HepG2 (cell line): ENCODE results near the gene FAM217B. TPM values are rescaled to one million over a fixed set of nuclear protein-coding genes. Genes with fewer than 3 reads are reported as not detected.

Source experiments
- AKAP8 ChIP-seq: sonication (generic); formaldehyde crosslinking; IDR thresholded peaks from 2 replicates; pipeline ENCODE4 v1.5.1; 2020; ENCODE audit warnings: mild to moderate bottlenecking, missing genetic modification reagents
- ARNT2 ChIP-seq: sonication (generic); formaldehyde crosslinking; IDR thresholded peaks from 2 replicates; pipeline ENCODE4 v1.8.0; 2022; ENCODE audit warnings: mild to moderate bottlenecking, low read depth, missing genetic modification reagents, moderate library complexity
- CBX2 ChIP-seq, 2 experiments: fragments of 200-600 bp in 1 of 2; sonication (generic); formaldehyde crosslinking in 1 of 2; IDR thresholded peaks; 2 replicates each; pipeline versions ENCODE4 v1.7.0 to v1.8.1; 2018 to 2022; ENCODE audit warnings: low read depth in 2 of 2, low read length in 1 of 2, mild to moderate bottlenecking in 1 of 2, missing genetic modification reagents in 1 of 2
- DPF2 ChIP-seq: sonication (generic); formaldehyde crosslinking; IDR thresholded peaks from 2 replicates; pipeline ENCODE4 v1.4.0; 2020; ENCODE audit warnings: mild to moderate bottlenecking, low read depth, missing genetic modification reagents, borderline replicate concordance
- FOXK2 ChIP-seq: fragments of 450-650 bp; IDR thresholded peaks from 2 replicates; pipeline ENCODE4 v1.6.1; 2016
- GMEB2 ChIP-seq: IDR thresholded peaks from 2 replicates; pipeline ENCODE4 v1.6.1; 2016; ENCODE audit warnings: missing biosample characterization, missing genetic modification reagents, low read depth
- HNF4A ChIP-seq: sonication (generic); formaldehyde crosslinking; IDR thresholded peaks from 2 replicates; pipeline ENCODE4 v1.4.0; 2020; ENCODE audit warnings: missing genetic modification reagents
- IRF2 ChIP-seq: IDR thresholded peaks from 2 replicates; pipeline ENCODE4 v1.6.1; 2018; ENCODE audit warnings: missing genetic modification reagents, missing compliant biosample characterization
- KLF13 ChIP-seq: sonication (generic); formaldehyde crosslinking; IDR thresholded peaks from 2 replicates; pipeline ENCODE4 v1.4.0; 2020; ENCODE audit warnings: mild to moderate bottlenecking, missing genetic modification reagents
- MEF2D ChIP-seq: sonication (generic); formaldehyde crosslinking; IDR thresholded peaks from 2 replicates; pipeline ENCODE4 v1.5.1; 2020; ENCODE audit warnings: mild to moderate bottlenecking, missing genetic modification reagents
- MEIS1 ChIP-seq: sonication (generic); formaldehyde crosslinking; IDR thresholded peaks from 2 replicates; pipeline ENCODE4 v1.9.0; 2021; ENCODE audit warnings: mild to moderate bottlenecking, missing genetic modification reagents, moderate library complexity, borderline replicate concordance
- MLX ChIP-seq: IDR thresholded peaks from 2 replicates; pipeline ENCODE4 v1.6.1; 2016
- MTERF4 ChIP-seq: sonication (generic); formaldehyde crosslinking; IDR thresholded peaks from 2 replicates; pipeline ENCODE4 v1.8.0; 2023; ENCODE audit warnings: mild to moderate bottlenecking, missing genetic modification reagents
- MXD3 ChIP-seq: IDR thresholded peaks from 2 replicates; pipeline ENCODE4 v1.6.1; 2016; ENCODE audit warnings: mild to moderate bottlenecking, missing biosample characterization, missing genetic modification reagents
- NKX3-1 ChIP-seq: sonication (generic); formaldehyde crosslinking; IDR thresholded peaks from 2 replicates; pipeline ENCODE4 v1.5.0; 2020; ENCODE audit warnings: missing genetic modification reagents
- PITX1 ChIP-seq: sonication (generic); formaldehyde crosslinking; IDR thresholded peaks from 2 replicates; pipeline ENCODE4 v1.5.1; 2020; ENCODE audit warnings: mild to moderate bottlenecking, missing genetic modification reagents
- POLR2AphosphoS5 ChIP-seq: IDR thresholded peaks from 2 replicates; pipeline ENCODE4 v1.6.1; 2012; ENCODE audit warnings: low read depth, low read length
- RBFOX2 ChIP-seq: fragments of 200-400 bp; formaldehyde crosslinking; IDR thresholded peaks from 2 replicates; pipeline ENCODE4 v1.6.1; 2017; ENCODE audit warnings: low read depth, mild to moderate bottlenecking, low read length
- U2AF2 ChIP-seq: fragments of 200-400 bp; formaldehyde crosslinking; IDR thresholded peaks from 2 replicates; pipeline ENCODE4 v1.6.1; 2017; ENCODE audit warnings: low read depth, mild to moderate bottlenecking, low read length
- ZFP62 ChIP-seq: sonication (generic); formaldehyde crosslinking; IDR thresholded peaks from 2 replicates; pipeline ENCODE4 v1.4.0; 2020; ENCODE audit warnings: missing genetic modification reagents
- ZNF253 ChIP-seq: sonication (generic); formaldehyde crosslinking; IDR thresholded peaks from 2 replicates; pipeline ENCODE4 v1.8.0; 2022; ENCODE audit warnings: mild to moderate bottlenecking, missing genetic modification reagents, borderline replicate concordance
- ZNF292 ChIP-seq: sonication (generic); formaldehyde crosslinking; IDR thresholded peaks from 2 replicates; pipeline ENCODE4 v1.8.1; 2022; ENCODE audit warnings: mild to moderate bottlenecking, low read depth, missing genetic modification reagents, borderline replicate concordance
- ZNF44 ChIP-seq: sonication (generic); formaldehyde crosslinking; IDR thresholded peaks from 2 replicates; pipeline ENCODE4 v1.5.1; 2020; ENCODE audit warnings: mild to moderate bottlenecking, missing genetic modification reagents
- ZNF737 ChIP-seq: sonication (generic); formaldehyde crosslinking; IDR thresholded peaks from 2 replicates; pipeline ENCODE4 v1.5.0; 2020; ENCODE audit warnings: missing genetic modification reagents, mild to moderate bottlenecking, borderline replicate concordance
- ZNF766 ChIP-seq: sonication (generic); formaldehyde crosslinking; IDR thresholded peaks from 2 replicates; pipeline ENCODE4 v1.5.0; 2020; ENCODE audit warnings: missing genetic modification reagents, borderline replicate concordance
- polyA plus RNA-seq, 8 experiments: library from polyadenylated mRNA; depleted of rRNA in 3 of 8; stranded (reverse) in 7 of 8; unstranded in 1 of 8; fragments of >200 nt; fragmentation: Illumina TruSeq in 4 of 8; extraction: Trizol in 4 of 8; gene quantifications; 2 replicates each; pipeline versions ENCODE4 v1.2.1 to v1.2.3, GENCODE V29; 2011 to 2016; ENCODE audit warnings: low read depth in 4 of 8, missing spikeins in 1 of 8, mixed read lengths in 1 of 8; ENCODE audit not compliant: insufficient read depth in 1 of 8
- total RNA-seq, 5 experiments: library from RNA; depleted of rRNA; stranded (reverse); fragments of >200 nt; fragmentation: Illumina TruSeq; extraction: Trizol; gene quantifications; 2 replicates each; pipeline ENCODE4 v1.2.3, GENCODE V29; 2016; ENCODE audit warnings: low read depth in 1 of 5

The FAM217B gene
- total and polyA plus RNA-seq, 2 of the 13 experiments (the other 11 are each of a cell fraction or from before 2014, with no cell fraction given): 11.1 to 14.3 TPM

GRCh38 chr20:59940129-59940955 lies at the start of gene FAM217B, which contains the start of gene PPP1R3D (continued):
- TF ChIP-seq CBX2 (IDR thresholded peaks at IDR 0.05; ENCODE audit: low read depth, low read length) (no peak), CBX2 (CRISPR knock-in tag; IDR thresholded peaks at IDR 0.05; ENCODE audit: low read depth) (0 out of 2 replicates have a peak, but pooled peaks have one; percentile 35), U2AF2 (no peak), GMEB2 (CRISPR knock-in tag) (no peak; the same call in 1 of the 2 replicates), FOXK2 (no peak), RBFOX2 (peak; percentile 99), DPF2 (CRISPR knock-in tag) (peak; percentile 48; the same call in 1 of the 2 replicates), ZNF766 (peak; percentile 51; the same call in 1 of the 2 replicates), POLR2AphosphoS5 (peak; percentile 90), MXD3 (CRISPR knock-in tag) (peak; percentile 74), MEIS1 (peak; percentile 92), MLX (no peak), IRF2 (CRISPR knock-in tag) (peak; percentile 84), ARNT2 (CRISPR knock-in tag) (peak; percentile 95), MTERF4 (CRISPR knock-in tag) (peak; percentile 93), ZNF292 (CRISPR knock-in tag) (peak; percentile 88; the same call in 1 of the 2 replicates), ZNF44 (CRISPR knock-in tag) (peak; percentile 89), ZFP62 (CRISPR knock-in tag) (no peak), ZNF737 (CRISPR knock-in tag) (peak; percentile 81), MEF2D (CRISPR knock-in tag) (peak; percentile 69; the same call in 1 of the 2 replicates), PITX1 (CRISPR knock-in tag) (peak; percentile 82; the same call in 1 of the 2 replicates), AKAP8 (peak; percentile 92), KLF13 (CRISPR knock-in tag) (peak; percentile 49; the same call in 1 of the 2 replicates), ZNF253 (0 out of 2 replicates have a peak, but pooled peaks have one; percentile 76), HNF4A (CRISPR knock-in tag) (peak; percentile 87), NKX3-1 (no peak; the same call in 1 of the 2 replicates)
